ENCODE data around the gene YY1.

Gene YY1

DNA sequence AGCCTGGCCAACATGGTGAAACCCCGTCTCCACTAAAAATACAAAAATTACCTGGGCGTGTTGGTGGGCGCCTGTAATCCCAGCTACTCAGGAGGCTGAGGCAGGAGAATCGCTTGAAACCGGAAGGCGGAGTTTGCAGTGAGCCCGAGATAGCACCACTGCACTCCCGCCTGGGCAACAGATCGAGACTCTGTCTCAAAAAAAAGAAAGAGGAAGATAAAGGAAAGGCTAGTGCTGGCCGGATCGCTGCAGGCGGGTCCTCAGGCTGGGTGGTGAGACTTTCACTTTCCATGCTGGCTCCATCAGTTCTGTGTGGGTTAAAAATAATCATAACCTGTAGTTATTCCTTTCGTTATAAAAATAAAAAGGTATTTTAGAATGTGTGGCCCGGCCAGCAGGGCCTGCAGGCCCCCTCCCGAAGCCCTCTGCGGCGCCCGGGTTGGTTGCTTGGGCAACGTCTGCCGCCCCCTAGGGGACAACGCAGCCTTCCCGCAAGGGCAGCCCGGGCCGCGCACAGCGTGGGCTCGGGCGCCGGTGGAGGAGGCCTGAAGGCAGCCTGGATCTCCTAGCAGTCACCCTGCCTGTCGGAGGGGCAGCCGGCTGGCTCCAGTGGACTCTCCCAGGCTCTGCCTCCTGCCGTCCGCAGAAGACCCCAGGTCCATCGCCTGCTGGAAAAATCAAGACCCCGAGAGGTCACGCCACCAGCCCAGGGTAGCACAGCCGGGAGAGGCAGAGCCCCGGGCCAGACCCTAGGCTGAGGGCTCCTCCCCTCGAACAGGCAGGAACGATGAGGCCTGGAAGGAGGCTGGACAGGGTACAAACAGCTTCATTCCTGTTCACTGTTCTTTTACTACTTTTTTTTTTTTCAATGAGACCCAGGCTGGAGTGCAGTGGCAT is 79.2 kb downstream of the YY1 start:
- DNase-seq, result no peak

DNA sequence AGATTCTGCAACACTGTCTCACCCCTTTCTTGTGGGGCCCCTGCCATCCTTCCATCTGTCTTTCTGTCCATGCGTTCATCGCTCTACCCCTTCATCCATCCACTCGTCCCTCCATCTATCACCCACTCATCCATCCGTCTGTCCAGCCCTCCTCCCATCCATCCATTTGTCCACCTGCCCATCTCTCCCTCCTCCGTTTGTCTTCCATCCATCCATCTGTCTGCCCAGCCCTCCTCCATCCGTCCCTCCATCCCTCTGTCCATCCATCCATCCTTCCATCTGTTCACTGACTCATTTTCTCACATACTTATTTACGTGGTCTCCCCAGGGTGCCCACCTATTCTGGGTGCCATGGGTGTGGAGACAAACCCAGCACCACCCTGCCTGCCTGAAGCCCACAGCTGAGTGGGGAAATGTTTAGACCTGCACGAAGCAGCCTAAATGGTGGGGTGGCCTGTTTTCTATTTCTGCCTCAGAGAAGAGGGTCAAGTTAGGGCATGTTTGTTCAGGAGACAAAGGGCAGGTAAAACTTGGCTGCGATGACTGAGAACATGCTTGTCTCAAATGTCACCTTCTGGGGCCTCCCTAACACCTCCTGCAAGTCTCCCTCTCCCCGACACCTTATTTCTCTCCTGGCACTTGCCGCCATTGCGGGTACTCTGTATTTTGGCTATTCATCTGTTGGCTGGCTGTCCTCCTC is 81.4 kb downstream of the YY1 start:
- DNase-seq, result no peak

DNA sequence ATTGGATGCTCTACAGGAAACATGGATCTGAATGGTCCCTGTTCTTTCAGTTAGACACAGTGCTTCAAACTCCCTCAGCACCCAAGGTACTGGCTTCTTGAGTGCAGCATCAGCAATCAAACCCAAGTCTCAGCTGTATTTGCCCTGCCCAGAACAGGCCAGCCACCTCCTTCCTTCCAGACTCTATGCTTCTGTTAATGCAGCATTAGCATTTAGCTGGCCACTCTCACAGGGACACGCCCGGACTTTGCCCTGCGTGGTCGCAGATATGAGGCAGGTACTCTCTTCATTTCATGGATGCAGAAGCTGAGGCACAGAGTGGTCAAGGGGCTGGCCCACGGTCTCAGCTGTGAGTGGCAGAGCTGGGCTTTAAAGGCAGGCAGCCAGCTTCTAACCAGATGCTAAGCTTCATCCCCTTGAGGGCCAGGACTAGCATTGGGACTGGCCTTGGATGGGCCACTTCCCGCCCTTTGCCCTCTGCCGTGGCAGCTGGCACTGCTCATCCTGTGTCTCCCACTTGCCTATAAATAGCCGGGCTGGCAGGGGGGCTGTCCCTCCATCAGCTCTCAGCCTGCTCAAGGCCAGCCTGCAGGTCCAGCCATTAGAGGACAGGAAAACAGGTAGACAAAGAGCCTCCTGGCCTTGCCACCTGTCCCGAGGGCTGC is 82.7 kb downstream of the YY1 start:
- DNase-seq, result no peak

DNA sequence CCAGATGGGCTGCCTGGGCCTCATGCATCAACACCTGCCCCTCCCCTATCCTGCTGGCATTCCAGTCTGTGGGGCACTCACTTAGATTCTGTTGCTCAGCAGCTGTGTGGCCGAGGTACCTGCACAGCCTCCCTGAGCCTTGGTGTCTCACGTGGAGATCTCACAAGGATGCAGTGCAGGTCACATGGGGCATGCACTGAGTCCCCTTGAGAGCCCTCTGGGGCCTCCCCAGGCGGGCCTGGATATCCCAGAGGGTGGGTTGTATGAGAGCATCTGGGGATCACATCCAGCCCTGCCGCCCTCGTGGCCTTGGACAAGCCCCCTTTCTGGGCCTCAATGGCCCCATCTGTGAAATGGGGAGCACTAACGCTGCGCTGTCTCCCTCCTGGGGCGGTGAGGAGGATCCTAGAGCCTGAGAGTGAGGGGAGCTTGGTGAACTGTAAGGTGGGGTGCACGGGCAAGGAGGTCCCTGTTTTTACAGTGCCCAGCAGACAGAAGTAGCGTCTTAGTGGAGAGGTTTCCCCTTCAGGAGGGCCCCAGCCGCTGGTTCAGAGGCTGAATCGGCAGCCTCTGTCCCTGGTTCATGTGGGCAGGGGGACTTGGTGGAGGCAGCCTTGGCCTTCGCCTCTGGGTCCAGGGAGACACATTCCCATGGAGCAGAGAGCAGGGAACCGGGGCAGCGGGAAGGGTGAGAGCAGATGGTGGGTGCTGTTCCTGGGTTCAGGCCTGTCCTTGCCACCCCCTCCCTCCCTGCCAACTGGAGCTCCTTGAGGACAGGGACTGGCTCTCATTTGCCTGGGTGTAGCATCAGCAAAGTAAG is 83.4 kb downstream of the YY1 start:
- DNase-seq, result no peak

DNA sequence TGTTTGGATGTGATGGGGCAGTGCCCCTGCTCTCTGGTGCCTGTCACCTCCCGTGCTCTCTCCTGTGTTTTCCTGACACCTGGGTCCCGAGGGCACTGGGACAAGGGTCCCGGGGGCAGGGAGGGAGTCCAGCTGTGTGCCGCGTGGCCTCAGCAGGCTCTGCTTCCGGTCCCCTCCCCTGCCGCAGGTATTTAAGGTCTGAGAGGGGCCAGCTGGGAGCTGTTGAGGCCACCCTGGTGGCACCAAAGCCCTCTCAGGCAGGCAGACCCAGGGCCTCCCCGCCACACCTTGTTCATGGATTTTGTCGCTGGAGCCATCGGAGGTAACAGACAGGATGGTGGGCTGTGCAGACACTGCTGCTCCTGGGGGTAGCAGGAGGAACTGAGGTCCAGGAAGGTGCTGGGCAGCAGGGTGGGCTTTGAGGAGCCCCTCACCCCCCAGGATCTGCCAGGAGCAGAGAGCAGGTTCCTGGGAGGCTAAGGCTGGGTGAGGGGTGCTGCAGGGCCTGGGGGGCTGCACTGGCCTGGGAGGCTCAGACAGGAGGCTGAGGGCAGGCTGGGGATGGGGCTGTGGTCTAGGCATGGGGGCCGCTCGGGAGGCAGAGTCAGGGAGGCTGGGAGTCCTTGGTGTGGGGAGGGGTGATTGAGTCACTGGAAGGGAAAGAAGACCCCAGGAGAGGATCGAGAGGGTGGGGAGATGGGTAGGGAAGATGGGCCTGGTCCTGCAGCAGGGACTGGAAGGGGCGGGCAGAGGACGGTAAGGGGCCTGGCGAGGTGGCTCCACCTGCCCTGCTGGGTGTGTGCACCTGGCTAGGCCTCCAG is 84.4 kb downstream of the YY1 start, which contains the start of gene SLC25A47:
TSS of gene SLC25A47 (plus strand) at position 219 of the 821 bp plus-strand sequence. CDS start at position 295, 76 bp downstream.
- DNase-seq, result no peak

DNA sequence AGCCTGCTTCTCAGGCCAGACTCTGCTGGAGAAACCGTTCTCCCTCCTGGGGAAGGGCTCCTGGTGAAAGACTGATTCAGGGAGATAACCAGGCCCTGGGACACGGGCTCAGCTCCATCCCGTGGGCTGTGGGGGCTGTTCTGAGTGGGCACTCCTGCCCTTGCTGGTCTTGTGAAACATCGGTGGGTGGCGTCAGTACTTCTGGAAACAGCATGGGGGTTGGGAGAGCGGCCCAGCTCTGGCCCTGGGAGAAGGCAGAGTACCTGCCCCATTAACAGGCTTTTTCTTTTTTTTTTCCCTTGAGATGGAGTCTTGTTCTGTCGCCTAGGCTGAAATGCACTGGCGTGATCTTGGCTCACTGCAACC is 85.0 kb downstream of the YY1 start:
- no peak for DNase-seq

DNA sequence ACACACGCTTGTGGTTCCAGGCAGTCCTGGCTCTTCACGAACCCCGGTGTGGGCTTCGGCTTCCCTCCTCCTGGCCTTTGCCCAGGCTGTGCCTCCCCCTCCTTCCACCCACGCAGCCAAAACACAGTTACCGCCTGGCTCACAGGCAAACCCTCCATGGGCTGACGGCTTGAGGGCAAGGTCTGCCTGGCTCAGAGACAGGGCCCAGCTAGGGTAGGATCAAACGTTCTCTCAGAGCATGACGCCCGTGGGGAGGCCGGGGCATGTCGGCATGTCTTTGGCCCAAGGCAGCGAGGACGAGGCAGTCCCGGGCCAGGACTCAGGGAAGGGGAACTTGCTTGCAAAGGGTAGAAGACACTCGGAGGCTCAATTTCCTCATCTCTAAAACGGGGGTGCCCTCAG is 86.3 kb downstream of the YY1 start:
- no peak for DNase-seq

DNA sequence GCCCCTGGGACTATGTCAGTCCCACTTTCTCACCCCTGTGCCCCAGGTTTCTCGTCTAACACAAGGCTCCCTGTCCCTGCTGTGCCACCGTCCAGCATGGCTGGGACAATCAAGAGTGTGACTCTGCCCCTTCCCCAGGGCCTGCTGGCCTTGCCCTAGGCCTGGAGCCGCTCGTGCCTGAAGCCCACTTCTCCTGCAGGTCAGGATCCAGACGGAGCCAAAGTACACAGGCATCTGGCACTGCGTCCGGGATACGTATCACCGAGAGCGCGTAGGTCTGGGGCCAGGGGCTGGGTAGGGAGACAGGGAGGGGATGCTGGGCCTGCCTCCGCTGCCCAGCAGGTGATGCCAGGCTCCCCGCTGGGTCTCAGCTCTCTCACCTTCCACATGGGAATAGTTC is 87.0 kb downstream of the YY1 start:
- DNase-seq, result no peak

DNA sequence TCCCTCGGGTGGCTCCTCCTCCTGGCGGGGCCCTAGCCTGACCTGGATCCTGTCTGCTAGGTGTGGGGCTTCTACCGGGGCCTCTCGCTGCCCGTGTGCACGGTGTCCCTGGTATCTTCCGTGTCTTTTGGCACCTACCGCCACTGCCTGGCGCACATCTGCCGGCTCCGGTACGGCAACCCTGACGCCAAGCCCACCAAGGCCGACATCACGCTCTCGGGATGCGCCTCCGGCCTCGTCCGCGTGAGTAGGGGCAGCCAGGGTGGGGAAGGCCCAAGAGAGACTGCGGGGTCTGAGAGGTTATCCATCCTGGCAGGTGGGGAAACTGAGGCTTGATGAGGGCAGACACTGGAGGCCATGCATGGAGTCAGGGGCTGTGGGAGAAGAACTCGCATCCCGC is 88.2 kb downstream of the YY1 start:
- no peak for DNase-seq

DNA sequence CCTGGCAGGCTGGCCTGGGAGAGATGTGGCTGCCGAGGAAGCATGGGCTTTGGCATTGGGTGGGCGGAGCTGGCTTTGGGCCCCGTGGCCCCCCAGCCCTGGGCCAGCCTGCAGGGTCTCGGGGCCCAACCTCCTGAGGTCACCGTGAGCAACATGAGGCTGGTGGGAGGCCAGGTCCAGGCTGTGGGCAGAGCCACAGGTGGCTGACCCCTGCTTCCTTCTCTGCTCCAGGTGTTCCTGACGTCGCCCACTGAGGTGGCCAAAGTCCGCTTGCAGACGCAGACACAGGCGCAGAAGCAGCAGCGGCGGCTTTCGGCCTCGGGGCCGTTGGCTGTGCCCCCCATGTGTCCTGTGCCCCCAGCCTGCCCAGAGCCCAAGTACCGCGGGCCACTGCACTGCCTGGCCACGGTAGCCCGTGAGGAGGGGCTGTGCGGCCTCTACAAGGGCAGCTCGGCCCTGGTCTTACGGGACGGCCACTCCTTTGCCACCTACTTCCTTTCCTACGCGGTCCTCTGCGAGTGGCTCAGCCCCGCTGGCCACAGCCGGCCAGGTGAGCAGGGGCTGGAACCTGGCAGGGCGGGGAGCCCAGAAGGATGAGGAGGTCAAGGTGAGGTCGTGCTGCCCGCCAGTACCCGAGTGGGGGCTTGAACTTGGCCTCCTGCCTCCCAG is 89.7 kb downstream of the YY1 start:
- DNase-seq, result no peak

DNA sequence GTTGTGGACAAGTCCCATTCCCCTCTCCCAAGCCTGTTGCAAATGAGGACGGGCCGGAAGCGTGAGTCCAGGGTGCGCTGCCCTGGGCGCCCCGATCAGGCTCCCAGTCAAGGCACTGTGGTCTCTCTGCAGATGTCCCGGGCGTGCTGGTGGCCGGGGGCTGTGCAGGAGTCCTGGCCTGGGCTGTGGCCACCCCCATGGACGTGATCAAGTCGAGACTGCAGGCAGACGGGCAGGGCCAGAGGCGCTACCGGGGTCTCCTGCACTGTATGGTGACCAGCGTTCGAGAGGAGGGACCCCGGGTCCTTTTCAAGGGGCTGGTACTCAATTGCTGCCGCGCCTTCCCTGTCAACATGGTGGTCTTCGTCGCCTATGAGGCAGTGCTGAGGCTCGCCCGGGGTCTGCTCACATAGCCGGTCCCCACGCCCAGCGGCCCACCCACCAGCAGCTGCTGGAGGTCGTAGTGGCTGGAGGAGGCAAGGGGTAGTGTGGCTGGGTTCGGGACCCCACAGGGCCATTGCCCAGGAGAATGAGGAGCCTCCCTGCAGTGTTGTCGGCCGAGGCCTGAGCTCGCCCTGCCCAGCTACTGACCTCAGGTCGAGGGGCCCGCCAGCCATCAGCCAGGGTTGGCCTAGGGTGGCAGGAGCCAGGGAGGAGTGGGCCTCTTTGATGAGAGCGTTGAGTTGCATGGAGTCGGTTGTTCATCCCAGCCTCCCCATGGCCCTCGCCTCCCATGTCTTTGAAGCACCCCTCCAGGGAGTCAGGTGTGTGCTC is 90.5 kb downstream of the YY1 start:
- DNase-seq, result no peak

DNA sequence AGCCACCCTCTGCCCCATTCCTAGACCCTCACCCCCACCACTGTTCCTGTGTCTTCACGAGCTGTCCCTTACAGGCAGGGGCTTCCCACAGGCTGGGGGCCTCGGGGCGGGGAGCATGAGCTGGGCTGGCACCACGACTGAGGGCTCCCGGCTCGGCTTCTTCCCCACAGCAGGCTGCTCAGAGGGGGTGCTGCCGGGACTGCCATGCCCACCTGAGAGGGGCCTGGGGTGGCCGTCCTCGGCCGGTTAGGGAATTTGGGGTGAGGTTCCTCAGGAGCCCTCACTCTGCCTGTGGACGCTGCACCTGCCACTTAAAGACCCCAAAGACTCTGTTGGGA is 91.0 kb downstream of the YY1 start:
- DNase-seq, result no peak

DNA sequence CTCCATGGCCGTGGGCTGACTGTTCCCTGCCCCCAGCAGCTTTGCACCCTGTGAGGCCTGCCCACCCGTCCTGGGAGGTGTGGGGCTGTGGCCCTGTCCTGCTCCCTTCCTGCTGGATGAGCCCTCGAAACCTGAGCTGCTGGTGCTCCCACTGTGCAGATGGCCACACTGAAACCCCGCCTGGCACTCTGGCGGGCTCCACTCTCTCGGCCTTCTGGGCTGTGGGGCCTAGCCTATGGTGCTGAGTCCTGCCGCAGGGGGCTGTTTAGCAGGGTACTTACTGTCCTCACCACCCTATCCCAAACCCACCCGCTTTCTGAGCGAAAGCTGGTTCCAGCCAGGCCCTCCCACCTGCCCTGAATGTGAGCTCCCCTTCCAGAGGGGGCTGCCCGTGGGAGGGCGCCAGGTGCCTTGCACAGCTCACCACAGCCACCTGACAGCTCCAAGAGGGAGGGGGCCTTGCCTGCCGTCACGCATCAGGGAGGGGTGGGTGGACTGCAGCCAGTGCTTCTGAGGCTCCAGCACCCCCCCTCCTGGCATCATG is 91.5 kb downstream of the YY1 start:
- no peak for DNase-seq

DNA sequence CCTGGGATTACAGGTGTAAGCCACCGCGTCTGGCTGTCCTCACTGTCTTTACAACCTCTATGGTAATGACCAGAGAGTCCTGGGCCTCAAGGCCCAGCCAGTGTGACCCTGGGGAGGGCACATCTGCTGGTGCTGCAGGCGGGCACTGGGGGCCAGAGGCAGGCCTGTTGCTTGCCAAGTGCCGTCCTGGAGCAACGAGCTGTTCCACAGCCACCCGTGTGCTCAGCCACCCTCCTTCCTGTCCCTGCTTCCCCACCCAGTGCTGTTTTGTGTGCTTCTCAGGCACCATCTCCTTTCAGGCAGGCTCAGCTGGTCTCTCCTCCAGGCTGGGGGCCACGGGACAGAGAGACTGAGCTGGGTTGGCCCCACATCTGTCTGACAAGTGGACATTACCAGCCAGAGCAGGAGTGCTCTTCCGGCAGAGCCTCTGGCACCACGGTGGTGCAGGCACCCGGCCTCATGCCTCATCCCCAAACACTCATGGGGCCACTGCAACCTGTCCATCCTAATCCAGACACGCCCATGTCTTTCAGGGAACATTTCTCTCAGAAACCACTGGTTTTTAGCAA is 93.2 kb downstream of the YY1 start:
- no peak for DNase-seq
